ENCODE data around the gene ELN. TPM values are rescaled to one million over a fixed set of nuclear protein-coding genes. Genes with fewer than 3 reads are reported as not detected.

The ELN gene
- total and polyA plus RNA-seq, 2 experiments from 2014 or later, result 37.7 to 58.1 TPM

GRCh38 chr7:74047804-74048380, 19.9 kb downstream of the ELN start:
- no peaks in the 10 kb centered on the region for H3K36me3 ChIP-seq (replicated peaks; ENCODE audit: insufficient read depth, low read depth)

DNA sequence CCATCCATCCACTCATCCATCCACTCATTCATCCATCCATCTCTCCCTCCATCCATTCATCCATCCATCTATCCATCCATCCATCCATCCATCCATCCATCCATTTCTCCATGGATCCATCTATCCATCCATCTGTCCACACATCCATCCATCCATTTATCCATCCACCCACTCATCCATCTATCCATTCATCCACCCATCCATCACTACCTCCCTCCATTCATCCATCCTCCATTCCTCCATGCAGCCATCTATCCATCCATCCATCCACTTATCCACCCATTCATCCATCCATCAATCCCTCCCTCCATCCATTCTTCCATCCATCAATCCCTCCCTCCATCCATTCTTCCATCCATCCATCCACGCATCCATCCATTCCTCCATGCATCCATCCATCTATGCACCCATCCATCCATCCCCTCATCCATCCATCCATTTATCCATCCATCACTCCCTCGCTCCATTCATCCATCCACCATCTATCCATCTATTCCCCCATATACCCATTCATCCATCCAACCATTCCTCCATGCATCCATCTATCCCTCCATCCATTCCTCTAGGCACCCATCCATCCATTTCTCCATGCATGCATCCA, 21.1 kb downstream of the ELN start:
- Histone ChIP-seq H3K27ac (no peak overlapping the region), H3K36me3 (replicated peaks; ENCODE audit: insufficient read depth, low read depth) (no peaks in the 10 kb centered on the region)
- WGBS (ENCODE audit: low lambda C conversion rate, missing lambda C conversion rate), result 96% methylated on average over 2 of the region's 2 CpGs

More at GRCh38 chr7:74047804-74048380, 19.9 kb downstream of the ELN start:
- no peaks in the 10 kb centered on the region for H3K79me2 ChIP-seq
- no peak overlapping the region for H2AFZ ChIP-seq
- H3K27ac ChIP-seq, result no peak overlapping the region
- H4K20me1 ChIP-seq (ENCODE audit: insufficient read depth, poor library complexity, severe bottlenecking), result no peaks in the 10 kb centered on the region
- DNase-seq (ENCODE audit: low spot score), result no peak
- WGBS (ENCODE audit: low lambda C conversion rate, missing lambda C conversion rate), result 77% methylated on average over 5 of the region's 5 CpGs
- no peaks in the 10 kb centered on the region for H3K9me3 ChIP-seq (ENCODE audit: low read depth)
- TF ChIP-seq, protein P1, sequence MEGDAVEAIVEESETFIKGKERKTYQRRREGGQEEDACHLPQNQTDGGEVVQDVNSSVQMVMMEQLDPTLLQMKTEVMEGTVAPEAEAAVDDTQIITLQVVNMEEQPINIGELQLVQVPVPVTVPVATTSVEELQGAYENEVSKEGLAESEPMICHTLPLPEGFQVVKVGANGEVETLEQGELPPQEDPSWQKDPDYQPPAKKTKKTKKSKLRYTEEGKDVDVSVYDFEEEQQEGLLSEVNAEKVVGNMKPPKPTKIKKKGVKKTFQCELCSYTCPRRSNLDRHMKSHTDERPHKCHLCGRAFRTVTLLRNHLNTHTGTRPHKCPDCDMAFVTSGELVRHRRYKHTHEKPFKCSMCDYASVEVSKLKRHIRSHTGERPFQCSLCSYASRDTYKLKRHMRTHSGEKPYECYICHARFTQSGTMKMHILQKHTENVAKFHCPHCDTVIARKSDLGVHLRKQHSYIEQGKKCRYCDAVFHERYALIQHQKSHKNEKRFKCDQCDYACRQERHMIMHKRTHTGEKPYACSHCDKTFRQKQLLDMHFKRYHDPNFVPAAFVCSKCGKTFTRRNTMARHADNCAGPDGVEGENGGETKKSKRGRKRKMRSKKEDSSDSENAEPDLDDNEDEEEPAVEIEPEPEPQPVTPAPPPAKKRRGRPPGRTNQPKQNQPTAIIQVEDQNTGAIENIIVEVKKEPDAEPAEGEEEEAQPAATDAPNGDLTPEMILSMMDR (IDR thresholded peaks at IDR 0.05; ENCODE audit: poor library complexity), result no peak
- TF ChIP-seq EZH2phosphoT487 (IDR thresholded peaks at IDR 0.05; ENCODE audit: low read depth, severe bottlenecking, unreplicated experiment), result no peak
- no peak for TF ChIP-seq EZH2 (IDR thresholded peaks at IDR 0.05; ENCODE audit: borderline replicate concordance)
- no peak overlapping the region for H3K4me2 ChIP-seq
- no peaks in the 10 kb centered on the region for H3K27me3 ChIP-seq
- H3K4me3 ChIP-seq, result no peak overlapping the region
- peaks cover 19% of the 10 kb centered on the region for H3K4me1 ChIP-seq (ENCODE audit: insufficient read depth)
- no peaks in the 10 kb centered on the region for H3K9me2 ChIP-seq (replicated peaks; ENCODE audit: insufficient read depth)

DNA sequence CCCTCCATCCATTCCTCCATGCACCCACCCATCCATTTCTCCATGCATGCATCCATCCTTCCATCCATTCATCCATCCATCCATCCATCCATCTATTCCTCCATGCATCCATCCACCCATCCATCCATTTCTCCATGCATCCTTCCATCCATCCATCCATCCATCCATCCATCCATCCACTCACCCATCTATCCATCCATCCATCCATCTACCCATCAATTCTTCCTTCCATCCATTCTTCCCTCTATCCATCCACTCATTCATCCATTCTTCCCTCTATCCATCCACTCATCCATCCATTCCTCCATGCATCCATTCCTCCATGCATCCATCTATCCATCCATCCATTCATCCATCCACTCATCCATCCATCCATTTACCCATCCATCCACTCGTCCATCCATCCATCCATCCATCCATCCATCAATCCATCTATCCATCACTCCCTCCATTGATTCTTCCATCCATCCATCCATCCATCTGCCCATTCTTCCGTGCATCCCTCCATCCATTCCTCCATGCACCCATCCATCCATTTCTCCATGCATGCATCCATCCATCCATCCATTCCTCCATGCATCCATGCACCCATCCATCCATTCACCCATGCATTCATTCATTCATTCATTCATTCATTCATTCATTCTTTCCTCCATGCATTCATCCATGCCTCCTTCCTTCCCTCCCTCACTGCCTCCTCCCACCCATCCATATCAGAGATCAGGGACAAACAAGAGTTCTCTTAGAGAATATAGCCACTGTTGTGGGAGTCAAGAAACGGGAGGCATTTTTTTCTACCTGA, 22.2 kb downstream of the ELN start:
- Histone ChIP-seq H3K4me1 (ENCODE audit: insufficient read depth) (peaks cover 4% of the 10 kb centered on the region), H3K27ac (peak overlapping the region; percentile 53), H3K4me2 (no peak overlapping the region), H4K20me1 (ENCODE audit: insufficient read depth, poor library complexity, severe bottlenecking) (no peaks in the 10 kb centered on the region), H3K4me3 (no peak overlapping the region), H2AFZ (no peak overlapping the region), H3K9me3 (ENCODE audit: low read depth) (no peaks in the 10 kb centered on the region), H3K9me2 (replicated peaks; ENCODE audit: insufficient read depth) (no peaks in the 10 kb centered on the region), H3K27me3 (no peaks in the 10 kb centered on the region), H3K36me3 (replicated peaks; ENCODE audit: insufficient read depth, low read depth) (no peaks in the 10 kb centered on the region), H3K79me2 (no peaks in the 10 kb centered on the region)
- WGBS (ENCODE audit: low lambda C conversion rate, missing lambda C conversion rate), result 93% methylated on average over 3 of the region's 3 CpGs
- TF ChIP-seq EZH2 (IDR thresholded peaks at IDR 0.05; ENCODE audit: borderline replicate concordance), result no peak
- DNase-seq (ENCODE audit: low spot score), result no peak

More for the DNA sequence above, 21.1 kb downstream of the ELN start:
- no peaks in the 10 kb centered on the region for H4K20me1 ChIP-seq (ENCODE audit: insufficient read depth, poor library complexity, severe bottlenecking)
- no peaks in the 10 kb centered on the region for H3K27me3 ChIP-seq
- no peak overlapping the region for H3K4me2 ChIP-seq
- H3K4me3 ChIP-seq, result no peak overlapping the region
- no peak for TF ChIP-seq EZH2phosphoT487 (IDR thresholded peaks at IDR 0.05; ENCODE audit: low read depth, severe bottlenecking, unreplicated experiment)
- TF ChIP-seq, protein P1 (IDR thresholded peaks at IDR 0.05; ENCODE audit: poor library complexity), result no peak
- no peak for TF ChIP-seq EZH2 (IDR thresholded peaks at IDR 0.05; ENCODE audit: borderline replicate concordance)
- H3K9me2 ChIP-seq (replicated peaks; ENCODE audit: insufficient read depth), result no peaks in the 10 kb centered on the region
- H2AFZ ChIP-seq, result no peak overlapping the region
- DNase-seq (ENCODE audit: low spot score), result no peak
- no peaks in the 10 kb centered on the region for H3K9me3 ChIP-seq (ENCODE audit: low read depth)
- H3K79me2 ChIP-seq, result no peaks in the 10 kb centered on the region
- H3K4me1 ChIP-seq (ENCODE audit: insufficient read depth), result peaks cover 13% of the 10 kb centered on the region

GRCh38 chr7:74051193-74051592, 23.2 kb downstream of the ELN start:
- TF ChIP-seq, protein P1 (IDR thresholded peaks at IDR 0.05; ENCODE audit: poor library complexity), result no peak
- TF ChIP-seq EZH2phosphoT487 (IDR thresholded peaks at IDR 0.05; ENCODE audit: low read depth, severe bottlenecking, unreplicated experiment), result no peak
- no peak for TF ChIP-seq EZH2 (IDR thresholded peaks at IDR 0.05; ENCODE audit: borderline replicate concordance)
- peak overlapping the region; percentile 21 for H3K4me2 ChIP-seq
- H3K27ac ChIP-seq, result peak overlapping the region; percentile 53
- WGBS (ENCODE audit: low lambda C conversion rate, missing lambda C conversion rate), result 33% methylated on average over 8 of the region's 10 CpGs
- H3K9me2 ChIP-seq (replicated peaks; ENCODE audit: insufficient read depth), result no peaks in the 10 kb centered on the region
- H3K36me3 ChIP-seq (replicated peaks; ENCODE audit: insufficient read depth, low read depth), result no peaks in the 10 kb centered on the region
- H3K79me2 ChIP-seq, result no peaks in the 10 kb centered on the region
- H3K27me3 ChIP-seq, result no peaks in the 10 kb centered on the region
- no peak overlapping the region for H3K4me3 ChIP-seq
- no peaks in the 10 kb centered on the region for H4K20me1 ChIP-seq (ENCODE audit: insufficient read depth, poor library complexity, severe bottlenecking)
- DNase-seq (ENCODE audit: low spot score), result peak; percentile 60
- no peak overlapping the region for H2AFZ ChIP-seq
- peaks cover 4% of the 10 kb centered on the region for H3K4me1 ChIP-seq (ENCODE audit: insufficient read depth)
- no peaks in the 10 kb centered on the region for H3K9me3 ChIP-seq (ENCODE audit: low read depth)

All from hepatocyte (in vitro differentiated cells).